ENCODE data around the gene CACNA1S. TPM values are rescaled to one million over a fixed set of nuclear protein-coding genes. Genes with fewer than 3 reads are reported as not detected.
A peak's percentile ranks its signal among the peaks of the same experiment; 100 is the strongest.

Gene CACNA1S
- total RNA-seq, 1 experiment from 2014 or later, result not detected

DNA sequence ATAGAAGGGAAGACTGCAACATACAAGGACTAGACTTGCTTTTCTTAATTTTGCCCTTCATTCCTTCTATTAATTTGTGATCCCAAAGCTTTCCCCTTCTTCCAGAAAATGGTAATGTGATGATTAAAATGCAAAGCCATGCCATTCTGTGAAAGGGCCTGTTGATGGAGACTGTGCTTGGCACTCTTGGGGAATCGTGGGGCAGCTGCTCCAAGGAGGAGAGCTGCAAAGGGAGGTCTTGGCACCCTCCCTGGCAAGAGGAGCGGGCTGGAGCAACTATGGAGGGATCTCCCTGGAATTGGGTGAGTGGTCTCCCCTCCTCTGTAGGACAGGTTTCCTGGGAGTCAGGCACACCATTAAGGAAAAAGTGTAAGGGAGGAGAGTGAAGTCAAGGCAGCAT lies 16.6 kb downstream of the CACNA1S start:
- no peak for DNase-seq (ENCODE audit: low read depth)

- DNase-seq (ENCODE audit: low read depth), result no peak
Observed at GRCh38 chr1:201094832-201095231, 17.4 kb downstream of the CACNA1S start.

GRCh38 chr1:201093962-201094361 lies 18.3 kb downstream of the CACNA1S start:
- no peak for DNase-seq (ENCODE audit: low read depth)

DNA sequence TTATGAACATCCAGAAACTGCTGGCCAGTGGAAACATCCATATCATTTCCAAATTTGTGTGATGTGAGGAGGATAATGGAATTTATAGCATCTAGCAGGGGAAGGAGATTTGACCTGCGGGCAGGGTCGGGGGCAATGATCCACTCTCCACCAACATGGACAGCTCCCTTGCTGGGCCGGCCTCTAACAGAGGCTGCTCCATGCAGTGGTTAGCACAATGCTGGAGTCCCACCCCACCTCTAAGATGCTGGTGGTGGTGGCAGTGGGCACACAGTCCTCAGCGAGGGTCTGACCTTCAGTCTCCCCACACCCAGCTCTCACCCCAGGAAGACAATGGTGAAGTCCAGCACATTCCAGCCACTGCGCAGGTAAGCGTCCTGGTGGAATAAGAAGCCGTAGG lies 18.7 kb downstream of the CACNA1S start:
- no peak for DNase-seq (ENCODE audit: low read depth)

DNA sequence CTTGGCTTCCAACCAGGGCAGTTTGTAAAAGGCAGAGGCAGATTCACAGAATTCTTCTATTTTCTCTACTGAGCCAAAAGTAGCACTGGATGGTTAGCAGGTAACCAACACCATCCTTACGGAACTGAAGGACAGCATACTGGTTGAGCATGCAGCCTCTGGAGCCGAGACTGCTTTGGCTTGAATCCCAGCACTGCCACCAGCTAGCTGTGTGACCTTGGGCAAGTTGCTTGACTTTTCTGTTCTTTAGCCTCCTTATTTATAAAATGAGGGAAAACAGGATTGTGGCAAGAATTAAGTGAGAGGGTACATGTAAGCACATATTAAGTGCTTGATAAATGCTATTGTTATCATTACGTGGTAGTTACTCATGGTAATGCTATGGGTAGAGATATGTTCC lies 19.5 kb downstream of the CACNA1S start:
- DNase-seq (ENCODE audit: low read depth), result no peak

GRCh38 chr1:201091256-201091655 lies 21.0 kb downstream of the CACNA1S start:
- DNase-seq (ENCODE audit: low read depth), result peak; percentile 16

DNA sequence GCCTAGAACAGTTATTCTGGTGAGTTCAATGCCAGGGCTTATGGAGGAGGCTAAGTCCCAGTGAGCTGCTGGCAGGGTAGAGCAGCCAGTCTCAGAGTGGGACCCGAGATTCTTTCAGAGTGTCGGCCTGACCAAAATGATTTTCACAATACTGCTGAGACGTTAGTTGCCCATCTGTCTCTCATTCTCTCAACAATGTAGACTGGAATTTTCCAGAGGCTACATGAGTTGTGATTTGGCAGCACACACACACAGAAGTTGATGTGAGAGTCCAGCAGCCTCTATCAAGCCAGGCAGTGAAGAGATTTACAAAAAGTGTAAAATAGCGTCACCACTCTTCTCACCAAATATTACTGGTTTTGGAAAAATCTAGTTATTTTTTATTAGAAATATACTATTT lies 21.7 kb downstream of the CACNA1S start:
- DNase-seq (ENCODE audit: low read depth), result no peak

- no peak for DNase-seq (ENCODE audit: low read depth)
Observed at GRCh38 chr1:201089596-201089995, 22.6 kb downstream of the CACNA1S start.

DNA sequence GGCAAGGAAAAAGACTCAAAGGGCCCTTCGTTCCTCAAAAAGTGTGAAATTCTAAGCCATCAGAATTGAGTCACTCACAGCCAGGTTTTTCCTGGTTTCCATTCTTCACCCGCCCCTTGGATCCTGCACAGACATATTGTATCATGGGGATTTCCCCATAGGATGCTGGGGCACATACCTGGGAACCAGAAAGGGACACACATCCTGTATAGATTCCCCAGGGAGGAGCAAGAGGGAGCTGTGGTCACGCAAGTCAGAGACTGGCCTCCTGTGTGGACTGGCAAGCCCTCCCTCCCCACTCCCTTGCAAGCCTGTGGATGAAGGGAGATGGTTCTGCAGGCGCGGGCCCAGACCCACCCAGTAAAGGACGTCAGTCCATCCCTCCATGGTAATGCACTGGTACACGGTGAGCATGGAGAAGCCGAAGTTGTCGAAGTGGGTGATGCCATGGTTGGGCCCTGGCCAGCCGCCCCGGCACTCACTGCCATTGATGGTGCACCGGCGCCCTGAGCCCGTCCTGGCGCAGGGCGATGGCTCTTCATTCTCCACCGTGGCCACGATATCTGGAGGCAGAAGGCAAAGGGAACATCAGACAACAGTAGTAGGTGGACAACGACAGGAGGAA lies 23.2 kb downstream of the CACNA1S start:
- no peak for DNase-seq (ENCODE audit: low read depth)

- DNase-seq (ENCODE audit: low read depth), result no peak
Observed at GRCh38 chr1:201088395-201088794, 23.8 kb downstream of the CACNA1S start.

GRCh38 chr1:201085902-201086735 lies 26.1 kb downstream of the CACNA1S start:
- peak; percentile 56 for DNase-seq (ENCODE audit: low read depth)

- no peak for DNase-seq (ENCODE audit: low read depth)
Observed at GRCh38 chr1:201084295-201084694, 27.9 kb downstream of the CACNA1S start.

GRCh38 chr1:201083741-201084140 lies 28.5 kb downstream of the CACNA1S start:
- no peak for DNase-seq (ENCODE audit: low read depth)

GRCh38 chr1:201080135-201080534 lies 32.1 kb downstream of the CACNA1S start:
- no peak for DNase-seq (ENCODE audit: low read depth)

GRCh38 chr1:201077736-201078135 lies 34.5 kb downstream of the CACNA1S start:
- DNase-seq (ENCODE audit: low read depth), result no peak

GRCh38 chr1:201077116-201077515 lies 35.1 kb downstream of the CACNA1S start:
- no peak for DNase-seq (ENCODE audit: low read depth)

GRCh38 chr1:201076092-201076491 lies 36.1 kb downstream of the CACNA1S start:
- no peak for DNase-seq (ENCODE audit: low read depth)

DNA sequence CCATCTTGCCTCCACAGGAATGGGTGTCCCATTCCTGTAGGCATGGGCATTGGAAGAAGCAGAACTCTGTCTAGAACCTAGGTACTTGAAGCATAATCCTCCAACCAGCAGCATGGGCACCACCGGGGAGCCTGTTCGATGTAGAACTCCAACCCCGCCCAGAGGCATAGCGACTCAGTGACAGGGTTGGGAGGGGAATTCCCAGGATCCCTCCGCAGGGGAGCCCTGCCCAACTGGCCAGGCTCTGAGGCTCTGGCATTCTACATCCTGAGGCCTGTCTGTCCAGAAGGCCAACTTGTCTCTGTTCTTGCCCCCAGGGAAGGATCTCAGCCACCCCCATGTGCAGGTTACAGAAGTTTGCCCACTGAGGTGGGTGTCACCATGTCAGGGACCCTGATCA lies 38.2 kb downstream of the CACNA1S start:
- no peak for DNase-seq (ENCODE audit: low read depth)

DNA sequence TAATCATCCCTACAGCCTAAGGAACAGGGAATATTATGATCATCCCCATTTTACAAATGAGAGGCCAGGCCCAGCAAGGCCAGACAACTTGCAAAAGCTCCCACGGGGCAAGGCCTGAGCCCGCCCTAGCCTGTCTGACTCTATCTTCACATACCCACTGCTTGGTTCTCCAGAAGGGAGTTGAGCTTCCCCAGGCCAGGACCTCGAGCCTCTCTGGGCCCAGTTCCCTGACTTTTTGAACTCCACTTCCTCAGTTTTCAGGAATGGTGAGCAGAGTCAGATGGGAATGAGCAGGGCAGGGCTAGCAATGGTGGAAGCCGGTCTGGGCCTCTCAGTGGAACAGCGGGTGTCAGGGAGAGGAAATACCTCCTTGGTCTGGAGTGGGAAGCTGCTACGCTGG lies 39.3 kb downstream of the CACNA1S start:
- DNase-seq (ENCODE audit: low read depth), result no peak

GRCh38 chr1:201072149-201072548 lies 40.1 kb downstream of the CACNA1S start:
- DNase-seq (ENCODE audit: low read depth), result peak; percentile 23

DNA sequence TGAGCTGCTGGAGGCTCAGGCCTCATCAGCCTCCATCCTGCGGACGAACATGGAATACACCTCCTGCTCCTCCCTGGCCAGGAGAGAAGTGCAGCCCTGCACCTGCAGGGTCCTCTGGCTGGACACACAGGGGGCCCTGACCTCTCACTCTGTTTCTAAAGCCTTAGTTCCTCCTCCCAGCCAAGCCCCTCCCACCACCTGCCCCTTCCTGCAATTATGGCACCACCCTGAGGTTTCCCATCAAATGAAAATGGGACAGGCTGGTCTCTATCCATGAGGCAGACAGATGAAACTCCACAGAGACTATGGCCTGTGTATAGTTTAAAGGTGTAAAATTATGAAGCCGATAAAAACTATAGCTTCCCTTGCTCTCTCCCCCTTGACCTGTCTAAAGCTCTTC lies 42.6 kb downstream of the CACNA1S start:
- DNase-seq (ENCODE audit: low read depth), result no peak

- no peak for DNase-seq (ENCODE audit: low read depth)
Observed at GRCh38 chr1:201068976-201069375, 43.2 kb downstream of the CACNA1S start.

GRCh38 chr1:201066986-201067385 lies 45.2 kb downstream of the CACNA1S start:
- DNase-seq (ENCODE audit: low read depth), result no peak

Data from HT1080 (cell line).